Activated CD8-positive, alpha-beta memory T cell treated with anti-CD3 and anti-CD28 coated beads, Interleukin-2, amount 10 ng/mL, durations not matched to agents 7 days and 5 days (primary cell): ENCODE results near the gene PSD. TPM values are rescaled to one million over a fixed set of nuclear protein-coding genes. Genes with fewer than 3 reads are reported as not detected.

Experiments used
- ATAC-seq: fragments of 150-1000 bp; cut with Tn5 transposase; one replicate; pipeline ENCODE4 v1.10.0; 2021; ENCODE audit warnings: moderate library complexity
- CTCF ChIA-PET: fragments of 350-600 bp; sonication (Branson Sonifier 250); formaldehyde crosslinking; loops from one replicate; lab custom pipeline; 2021; ENCODE audit warnings: antibody characterized with exemption; lab: Charles Lee
- DNase-seq: peaks from one replicate; pipeline ENCODE4 v3.0.0-alpha.2; 2020
- H3K27ac Mint-ChIP-seq: one replicate; pipeline ENCODE4 v1.8.0; 2021; ENCODE audit warnings: mild to moderate bottlenecking, mixed read lengths
- H3K27me3 Mint-ChIP-seq: one replicate; pipeline ENCODE4 v1.8.0; 2021; ENCODE audit warnings: mixed read lengths
- H3K36me3 Mint-ChIP-seq: one replicate; pipeline ENCODE4 v1.8.0; 2021; ENCODE audit warnings: mild to moderate bottlenecking, mixed read lengths
- H3K4me1 Mint-ChIP-seq: one replicate; pipeline ENCODE4 v1.8.0; 2021; ENCODE audit warnings: mixed read lengths
- H3K4me3 Mint-ChIP-seq: one replicate; pipeline ENCODE4 v1.8.0; 2021; ENCODE audit warnings: mild to moderate bottlenecking, moderate library complexity, mixed read lengths
- H3K9me3 Mint-ChIP-seq: one replicate; pipeline ENCODE4 v1.8.0; 2022; ENCODE audit warnings: low read depth, mixed read lengths
- total RNA-seq, 2 experiments: library from RNA; stranded (reverse); gene quantifications; one replicate each; pipeline ENCODE4 v1.2.3, GENCODE V29; 2021

Gene PSD
- total RNA-seq, 2 experiments from 2014 or later, result 2.8 to 2.9 TPM

- peak; percentile 69 for DNase-seq
- peaks cover 45% of the 10 kb centered on the region for H3K4me1 Mint-ChIP-seq
- peak; percentile 7 for ATAC-seq
- peak overlapping the region; percentile 81 for H3K27ac Mint-ChIP-seq
- peak overlapping the region; percentile 97 for H3K4me3 Mint-ChIP-seq
- CTCF ChIA-PET, result interaction anchor here (0.6 to 7.2 kb wide), 16 partner anchors 11 to 253 kb away, joined by 3 to 82 read pairs (median 7); partner anchors contain the start of genes C10orf95, CUEDC2 and ELOVL3
- peaks cover 1% of the 10 kb centered on the region for H3K36me3 Mint-ChIP-seq
- H3K27me3 Mint-ChIP-seq, result peaks cover 12% of the 10 kb centered on the region
- H3K9me3 Mint-ChIP-seq, result no peaks in the 10 kb centered on the region
Measured at GRCh38 chr10:102422545-102423129, 4.1 kb upstream of the PSD start.

- ATAC-seq, result peak; percentile 2
- DNase-seq, result peak; percentile 59
- CTCF ChIA-PET, result interaction anchor here (0.6 to 7.2 kb wide), 22 partner anchors 12 to 253 kb away, joined by 3 to 82 read pairs (median 7); partner anchors contain the start of genes C10orf95, CUEDC2, ELOVL3 and GBF1
- H3K36me3 Mint-ChIP-seq, result peaks cover 1% of the 10 kb centered on the region
- no peaks in the 10 kb centered on the region for H3K9me3 Mint-ChIP-seq
- peaks cover 40% of the 10 kb centered on the region for H3K4me1 Mint-ChIP-seq
- H3K27ac Mint-ChIP-seq, result peak overlapping the region; percentile 95
- H3K4me3 Mint-ChIP-seq, result peak overlapping the region; percentile 97
- H3K27me3 Mint-ChIP-seq, result peaks cover 17% of the 10 kb centered on the region
Measured at GRCh38 chr10:102421757-102422512, 3.4 kb upstream of the PSD start.

- no peak for DNase-seq
- no peak for ATAC-seq
- H3K36me3 Mint-ChIP-seq, result peaks cover 1% of the 10 kb centered on the region
- peaks cover 17% of the 10 kb centered on the region for H3K27me3 Mint-ChIP-seq
- H3K9me3 Mint-ChIP-seq, result no peaks in the 10 kb centered on the region
- peak overlapping the region; percentile 97 for H3K4me3 Mint-ChIP-seq
- H3K4me1 Mint-ChIP-seq, result peaks cover 40% of the 10 kb centered on the region
- CTCF ChIA-PET, result interaction anchor here (0.6 to 7.2 kb wide), 18 partner anchors 12 to 252 kb away, joined by 3 to 82 read pairs (median 8); partner anchors contain the start of genes C10orf95, CUEDC2 and GBF1
- H3K27ac Mint-ChIP-seq, result peak overlapping the region; percentile 95
Measured at GRCh38 chr10:102421507-102421756, 2.8 kb upstream of the PSD start.

- DNase-seq, result peak; percentile 98
- CTCF ChIA-PET, result interaction anchor here (0.6 to 7.2 kb wide), 23 partner anchors 11 to 883 kb away, joined by 3 to 82 read pairs (median 4); partner anchors contain the start of genes C10orf95, CUEDC2, GBF1 and NFKB2
- Mint-ChIP-seq H3K4me3 (peak within 1 kb of the TSS; percentile 97), H3K4me1 (peaks cover 40% of the 10 kb centered on the region), H3K27me3 (peaks cover 21% of the 10 kb centered on the region), H3K27ac (peak within 1 kb of the TSS; percentile 95), H3K9me3 (no peaks in the 10 kb centered on the region), H3K36me3 (peaks cover 1% of the 10 kb centered on the region)
- peak; percentile 87 for ATAC-seq
Measured at GRCh38 chr10:102420714-102421506, 2.3 kb upstream of the PSD start, which contains the start of gene FBXL15. Gene FBXL15 (plus strand): TSS chr10:102420836. CDS start chr10:102421130, 294 bp downstream.

GRCh38 chr10:102420181-102420713 lies 1.7 kb upstream of the PSD start:
- Mint-ChIP-seq H3K4me3 (peak overlapping the region; percentile 97), H3K36me3 (peaks cover 1% of the 10 kb centered on the region), H3K4me1 (peaks cover 40% of the 10 kb centered on the region), H3K27me3 (peaks cover 21% of the 10 kb centered on the region), H3K27ac (peak overlapping the region; percentile 95), H3K9me3 (no peaks in the 10 kb centered on the region)
- DNase-seq (no peak), ATAC-seq (no peak)
- CTCF ChIA-PET, result interaction anchor here (0.9 to 7.2 kb wide), 19 partner anchors 11 to 251 kb away, joined by 3 to 82 read pairs (median 6); partner anchors contain the start of genes C10orf95, CUEDC2 and NFKB2

- DNase-seq (peak; percentile 78), ATAC-seq (peak; percentile 5)
- Mint-ChIP-seq H3K4me1 (peaks cover 40% of the 10 kb centered on the region), H3K27me3 (peaks cover 21% of the 10 kb centered on the region), H3K36me3 (peaks cover 1% of the 10 kb centered on the region), H3K4me3 (peak overlapping the region; percentile 97), H3K9me3 (no peaks in the 10 kb centered on the region), H3K27ac (peak overlapping the region; percentile 95)
- CTCF ChIA-PET, result interaction anchor here (0.9 to 7.2 kb wide), 15 partner anchors 10 to 250 kb away, joined by 3 to 82 read pairs (median 7); partner anchors contain the start of genes C10orf95, CUEDC2 and NFKB2
Measured at GRCh38 chr10:102419269-102420180, 940 bp upstream of the PSD start.

GRCh38 chr10:102416695-102417094 lies 1.9 kb downstream of the PSD start:
- H3K36me3 Mint-ChIP-seq, result peaks cover 1% of the 10 kb centered on the region
- H3K27me3 Mint-ChIP-seq, result peaks cover 31% of the 10 kb centered on the region

GRCh38 chr10:102416283-102416682 lies 2.3 kb downstream of the PSD start:
- Mint-ChIP-seq H3K27ac (no peak overlapping the region), H3K4me1 (peaks cover 32% of the 10 kb centered on the region), H3K9me3 (no peaks in the 10 kb centered on the region), H3K36me3 (peaks cover 1% of the 10 kb centered on the region), H3K27me3 (peaks cover 35% of the 10 kb centered on the region), H3K4me3 (no peak overlapping the region)
- ATAC-seq (no peak), DNase-seq (no peak)
- CTCF ChIA-PET, result interaction anchor here (1.4 to 1.5 kb wide), 3 partner anchors 12 to 187 kb away, joined by 5 to 9 read pairs (median 6); no protein-coding TSS in a partner anchor

More at GRCh38 chr10:102416695-102417094, 1.9 kb downstream of the PSD start:
- Mint-ChIP-seq H3K27ac (no peak overlapping the region), H3K9me3 (no peaks in the 10 kb centered on the region), H3K4me3 (no peak overlapping the region), H3K4me1 (peaks cover 32% of the 10 kb centered on the region)
- no peak for ATAC-seq
- no peak for DNase-seq
- CTCF ChIA-PET, result no interaction called here

- DNase-seq (no peak), ATAC-seq (no peak)
- peaks cover 47% of the 10 kb centered on the region for H3K27me3 Mint-ChIP-seq
- H3K4me3 Mint-ChIP-seq, result no peak overlapping the region
- H3K4me1 Mint-ChIP-seq, result peaks cover 30% of the 10 kb centered on the region
- no peaks in the 10 kb centered on the region for H3K36me3 Mint-ChIP-seq
- H3K27ac Mint-ChIP-seq, result no peak overlapping the region
- no peaks in the 10 kb centered on the region for H3K9me3 Mint-ChIP-seq
- CTCF ChIA-PET, result interaction anchor here (0.7 to 1.5 kb wide), 5 partner anchors 11 to 185 kb away, joined by 3 to 9 read pairs (median 5); partner anchors contain the start of gene SUFU
Measured at GRCh38 chr10:102414749-102415148, 3.8 kb downstream of the PSD start.

GRCh38 chr10:102413806-102414561 lies 4.6 kb downstream of the PSD start:
- peaks cover 49% of the 10 kb centered on the region for H3K27me3 Mint-ChIP-seq
- ATAC-seq (no peak), DNase-seq (no peak)
- H3K9me3 Mint-ChIP-seq, result no peaks in the 10 kb centered on the region
- CTCF ChIA-PET, result interaction anchor here (0.7 to 5.6 kb wide), 3 partner anchors 15 to 184 kb away, joined by 3 to 37 read pairs (median 5); no protein-coding TSS in a partner anchor
- no peak overlapping the region for H3K27ac Mint-ChIP-seq
- H3K36me3 Mint-ChIP-seq, result no peaks in the 10 kb centered on the region
- H3K4me1 Mint-ChIP-seq, result peaks cover 28% of the 10 kb centered on the region
- no peak overlapping the region for H3K4me3 Mint-ChIP-seq

- DNase-seq, result peak; percentile 74
- H3K27me3 Mint-ChIP-seq, result peaks cover 48% of the 10 kb centered on the region
Measured at GRCh38 chr10:102413053-102413705, 5.4 kb downstream of the PSD start.

More at GRCh38 chr10:102413053-102413705, 5.4 kb downstream of the PSD start:
- Mint-ChIP-seq H3K27ac (no peak overlapping the region), H3K9me3 (no peaks in the 10 kb centered on the region), H3K4me3 (no peak overlapping the region), H3K36me3 (no peaks in the 10 kb centered on the region), H3K4me1 (peaks cover 28% of the 10 kb centered on the region)
- peak; percentile 28 for ATAC-seq
- CTCF ChIA-PET, result interaction anchor here (0.7 to 5.6 kb wide), 4 partner anchors 9 to 183 kb away, joined by 3 to 37 read pairs (median 5); no protein-coding TSS in a partner anchor
